ENCODE measurements around the gene MAP4K3. TPM values are rescaled to one million over a fixed set of nuclear protein-coding genes. Genes with fewer than 3 reads are reported as not detected.
A peak's percentile ranks its signal among the peaks of the same experiment; 100 is the strongest.

Gene MAP4K3
- total and polyA plus RNA-seq, 9 of the 15 experiments (the other 6 are each of a cell fraction or from before 2014, with no cell fraction given): 3.1 to 30.0 (median 16.9) TPM

DNA sequence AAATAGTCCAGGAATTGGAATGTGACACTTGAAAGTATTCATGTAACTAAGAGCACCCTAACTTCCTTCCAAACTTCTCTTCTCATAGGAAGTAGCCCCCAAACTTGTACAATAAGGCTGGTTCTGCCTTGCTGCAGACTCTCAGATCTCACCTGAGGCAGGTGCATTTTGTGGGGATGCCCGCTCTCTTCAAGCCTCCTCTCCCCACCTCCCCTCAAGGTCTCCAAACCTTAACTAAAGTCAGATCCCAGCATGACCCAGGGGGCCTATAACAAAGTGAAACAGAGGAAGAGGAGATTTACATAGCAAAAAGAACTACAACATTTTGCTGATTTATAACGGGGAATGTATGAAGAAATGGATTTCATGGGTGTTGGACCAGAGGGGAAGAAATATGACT, 216.9 kb downstream of the MAP4K3 start:
- Histone ChIP-seq H3K27me3 (ENCODE audit: control insufficient read depth in 2 of 2, insufficient read depth in 2 of 2, low read length in 2 of 2) (no peaks in the 10 kb centered on the region), H3K36me3 (ENCODE audit: control insufficient read depth, insufficient read depth, low read length) (no peaks in the 10 kb centered on the region), H2AFZ (ENCODE audit: low read depth, low read length) (peak overlapping the region; percentile 40; the same call in 1 of the 2 replicates), H4K20me1 (replicated peaks; ENCODE audit: control insufficient read depth, insufficient read depth, low read length) (no peaks in the 10 kb centered on the region), H3K4me1 (replicated peaks in 1 of 2; ENCODE audit: control insufficient read depth in 2 of 2, insufficient read depth in 2 of 2, low read length in 2 of 2) (peaks cover 0 to 18% of the 10 kb centered on the region in 2 experiments; a peak in 4 of 5 replicates), H3K4me2 (ENCODE audit: insufficient read depth, low read length) (no peak overlapping the region), H3K9me3 (replicated peaks; ENCODE audit: control insufficient read depth, insufficient read depth, low read depth, low read length) (no peaks in the 10 kb centered on the region), H3K79me2 (ENCODE audit: control insufficient read depth, insufficient read depth, low read length) (no peaks in the 10 kb centered on the region), H3K27ac (ENCODE audit: extremely low read depth, low read depth, low read length) (no peak overlapping the region), H3K9ac (ENCODE audit: insufficient read depth in 1 of 2, low read depth in 2 of 2, low read length in 2 of 2) (no peak overlapping the region), H3K4me3 (no peak overlapping the region), H3K9me1 (ENCODE audit: control insufficient read depth, insufficient read depth, low read length) (no peaks in the 10 kb centered on the region)
- ChIA-PET POLR2A (no interaction called here), CTCF (ENCODE audit: low intra/inter-chr PET ratio) (no interaction called here)
- intact Hi-C loops (cut with micrococcal nuclease): loop anchor here (10.0 kb wide), 1 partner anchor 475 kb away; no protein-coding TSS in a partner anchor
- DNase-seq (ENCODE audit: extremely low read depth in 1 of 4, low spot score in 3 of 4) (no peak), FAIRE-seq (no peak), ATAC-seq (no peak)
- TF ChIP-seq HNRNPL (IDR thresholded peaks at IDR 0.05; ENCODE audit: low read depth, low read length) (no peak), ZNF324 (CRISPR knock-in tag; IDR thresholded peaks at IDR 0.05) (no peak), POU5F1 (IDR thresholded peaks at IDR 0.05; ENCODE audit: borderline replicate concordance, low read depth, low read length, partially characterized antibody) (no peak), HSF4 (CRISPR knock-in tag; IDR thresholded peaks at IDR 0.05; ENCODE audit: borderline replicate concordance) (no peak), ZNF23 (CRISPR knock-in tag; IDR thresholded peaks at IDR 0.05) (no peak), ATF1 (CRISPR knock-in tag; IDR thresholded peaks at IDR 0.05) (no peak), ATF1 (tag; IDR thresholded peaks at IDR 0.05) (no peak), CC2D1A (IDR thresholded peaks at IDR 0.05) (no peak), ELF1 (tag; IDR thresholded peaks at IDR 0.05) (no peak), STAG1 (CRISPR knock-in tag; IDR thresholded peaks at IDR 0.05; ENCODE audit: borderline replicate concordance) (no peak)
- TF ChIP-seq, protein P1, sequence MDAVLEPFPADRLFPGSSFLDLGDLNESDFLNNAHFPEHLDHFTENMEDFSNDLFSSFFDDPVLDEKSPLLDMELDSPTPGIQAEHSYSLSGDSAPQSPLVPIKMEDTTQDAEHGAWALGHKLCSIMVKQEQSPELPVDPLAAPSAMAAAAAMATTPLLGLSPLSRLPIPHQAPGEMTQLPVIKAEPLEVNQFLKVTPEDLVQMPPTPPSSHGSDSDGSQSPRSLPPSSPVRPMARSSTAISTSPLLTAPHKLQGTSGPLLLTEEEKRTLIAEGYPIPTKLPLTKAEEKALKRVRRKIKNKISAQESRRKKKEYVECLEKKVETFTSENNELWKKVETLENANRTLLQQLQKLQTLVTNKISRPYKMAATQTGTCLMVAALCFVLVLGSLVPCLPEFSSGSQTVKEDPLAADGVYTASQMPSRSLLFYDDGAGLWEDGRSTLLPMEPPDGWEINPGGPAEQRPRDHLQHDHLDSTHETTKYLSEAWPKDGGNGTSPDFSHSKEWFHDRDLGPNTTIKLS (IDR thresholded peaks at IDR 0.05; ENCODE audit: borderline replicate concordance, low read depth): no peak
- TF ChIP-seq, protein P2, sequence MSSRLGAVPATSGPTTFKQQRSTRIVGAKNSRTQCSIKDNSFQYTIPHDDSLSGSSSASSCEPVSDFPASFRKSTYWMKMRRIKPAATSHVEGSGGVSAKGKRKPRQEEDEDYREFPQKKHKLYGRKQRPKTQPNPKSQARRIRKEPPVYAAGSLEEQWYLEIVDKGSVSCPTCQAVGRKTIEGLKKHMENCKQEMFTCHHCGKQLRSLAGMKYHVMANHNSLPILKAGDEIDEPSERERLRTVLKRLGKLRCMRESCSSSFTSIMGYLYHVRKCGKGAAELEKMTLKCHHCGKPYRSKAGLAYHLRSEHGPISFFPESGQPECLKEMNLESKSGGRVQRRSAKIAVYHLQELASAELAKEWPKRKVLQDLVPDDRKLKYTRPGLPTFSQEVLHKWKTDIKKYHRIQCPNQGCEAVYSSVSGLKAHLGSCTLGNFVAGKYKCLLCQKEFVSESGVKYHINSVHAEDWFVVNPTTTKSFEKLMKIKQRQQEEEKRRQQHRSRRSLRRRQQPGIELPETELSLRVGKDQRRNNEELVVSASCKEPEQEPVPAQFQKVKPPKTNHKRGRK (tag; IDR thresholded peaks at IDR 0.05): no peak
- in situ Hi-C loops (cut with MboI): loop anchor here (10.0 kb wide), 1 partner anchor 95 kb away; the partner anchor contains the start of gene SOS1
- 55% methylated on average over 2 of the region's 2 CpGs for WGBS (ENCODE audit: insufficient coverage, low coverage, missing lambda C conversion rate)
- no TSS peak for BruUV-seq (replicated peaks)
